Measurements from ENCODE around the gene GPC1.
A peak's percentile ranks its signal among the peaks of the same experiment; 100 is the strongest.

GPC1 gene

DNA sequence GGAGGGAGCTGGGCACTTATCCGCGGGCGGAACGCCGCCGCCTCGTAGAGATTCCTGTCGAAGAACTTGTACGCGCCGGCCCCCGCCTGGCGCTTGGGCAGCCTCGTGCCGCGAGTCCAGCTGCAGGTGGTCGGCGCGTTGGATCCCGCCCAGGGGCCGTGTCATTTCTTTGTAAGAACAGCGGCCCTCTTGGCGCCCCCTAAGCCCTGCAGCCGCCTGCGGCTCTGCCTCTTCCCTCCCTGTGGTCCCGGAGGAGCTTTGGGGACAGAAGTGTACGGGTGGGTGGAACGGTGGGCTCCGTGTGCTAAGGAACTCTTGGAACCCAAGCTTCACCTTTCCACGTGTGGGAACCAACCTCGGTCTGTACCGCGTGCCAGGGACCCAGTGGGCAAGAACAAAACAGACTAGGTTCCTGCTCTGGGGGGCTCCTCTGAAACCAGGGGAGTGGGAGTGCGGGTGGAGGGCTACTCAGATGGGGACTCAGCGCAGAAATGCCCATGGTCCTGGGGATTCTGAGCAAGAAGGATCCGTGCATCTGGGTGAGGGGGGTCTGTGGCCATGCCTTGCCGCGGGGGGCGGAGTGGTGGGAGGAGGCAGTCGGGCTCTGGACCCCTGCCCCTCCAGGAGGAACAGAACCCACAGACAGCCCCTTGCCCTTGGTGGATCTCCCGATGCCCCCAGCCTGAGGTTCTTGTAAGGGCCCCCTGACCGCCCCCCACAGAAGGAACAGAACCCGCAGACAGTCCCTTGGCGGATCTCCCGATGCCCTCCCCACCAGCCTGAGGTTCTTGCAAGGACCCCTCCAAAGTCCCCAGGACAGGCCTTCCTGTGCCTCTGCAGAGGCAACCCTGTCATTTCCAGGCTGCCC lies 1.5 kb downstream of the GPC1 start:
- H3K4me3 ChIP-seq (ENCODE audit: low read depth, low read length), result peak overlapping the region; percentile 46
- H3K9me3 ChIP-seq (ENCODE audit: control insufficient read depth, insufficient read depth, low read length), result no peaks in the 10 kb centered on the region
- no peak overlapping the region for H3K9ac ChIP-seq (ENCODE audit: low read depth, low read length)
- H3K36me3 ChIP-seq (ENCODE audit: control insufficient read depth, insufficient read depth, low read length), result no peaks in the 10 kb centered on the region
- H3K27me3 ChIP-seq (ENCODE audit: control insufficient read depth, insufficient read depth, low read length), result peaks cover 34% of the 10 kb centered on the region
- no peaks in the 10 kb centered on the region for H3K4me1 ChIP-seq (ENCODE audit: control insufficient read depth, insufficient read depth, low read length)

- no peaks in the 10 kb centered on the region for H3K9me3 ChIP-seq (ENCODE audit: control insufficient read depth, insufficient read depth, low read length)
- no peaks in the 10 kb centered on the region for H3K36me3 ChIP-seq (ENCODE audit: control insufficient read depth, insufficient read depth, low read length)
- H3K4me3 ChIP-seq (ENCODE audit: low read depth, low read length), result no peak overlapping the region
- H3K4me1 ChIP-seq (ENCODE audit: control insufficient read depth, insufficient read depth, low read length), result no peaks in the 10 kb centered on the region
- peaks cover 30% of the 10 kb centered on the region for H3K27me3 ChIP-seq (ENCODE audit: control insufficient read depth, insufficient read depth, low read length)
- H3K9ac ChIP-seq (ENCODE audit: low read depth, low read length), result no peak overlapping the region
Measured at GRCh38 chr2:240437551-240437860, 2.0 kb downstream of the GPC1 start.

- Histone ChIP-seq H3K4me1 (ENCODE audit: control insufficient read depth, insufficient read depth, low read length) (no peaks in the 10 kb centered on the region), H3K4me3 (ENCODE audit: low read depth, low read length) (peak overlapping the region; percentile 8), H3K27me3 (ENCODE audit: control insufficient read depth, insufficient read depth, low read length) (peaks cover 30% of the 10 kb centered on the region), H3K9ac (ENCODE audit: low read depth, low read length) (no peak overlapping the region), H3K36me3 (ENCODE audit: control insufficient read depth, insufficient read depth, low read length) (no peaks in the 10 kb centered on the region), H3K9me3 (ENCODE audit: control insufficient read depth, insufficient read depth, low read length) (no peaks in the 10 kb centered on the region)
Measured at GRCh38 chr2:240437861-240438809, 2.7 kb downstream of the GPC1 start.

GRCh38 chr2:240438810-240439697 lies 3.6 kb downstream of the GPC1 start:
- Histone ChIP-seq H3K9ac (ENCODE audit: low read depth, low read length) (no peak overlapping the region), H3K4me3 (ENCODE audit: low read depth, low read length) (no peak overlapping the region), H3K36me3 (ENCODE audit: control insufficient read depth, insufficient read depth, low read length) (no peaks in the 10 kb centered on the region), H3K9me3 (ENCODE audit: control insufficient read depth, insufficient read depth, low read length) (no peaks in the 10 kb centered on the region), H3K27me3 (ENCODE audit: control insufficient read depth, insufficient read depth, low read length) (peaks cover 22% of the 10 kb centered on the region), H3K4me1 (ENCODE audit: control insufficient read depth, insufficient read depth, low read length) (no peaks in the 10 kb centered on the region)

DNA sequence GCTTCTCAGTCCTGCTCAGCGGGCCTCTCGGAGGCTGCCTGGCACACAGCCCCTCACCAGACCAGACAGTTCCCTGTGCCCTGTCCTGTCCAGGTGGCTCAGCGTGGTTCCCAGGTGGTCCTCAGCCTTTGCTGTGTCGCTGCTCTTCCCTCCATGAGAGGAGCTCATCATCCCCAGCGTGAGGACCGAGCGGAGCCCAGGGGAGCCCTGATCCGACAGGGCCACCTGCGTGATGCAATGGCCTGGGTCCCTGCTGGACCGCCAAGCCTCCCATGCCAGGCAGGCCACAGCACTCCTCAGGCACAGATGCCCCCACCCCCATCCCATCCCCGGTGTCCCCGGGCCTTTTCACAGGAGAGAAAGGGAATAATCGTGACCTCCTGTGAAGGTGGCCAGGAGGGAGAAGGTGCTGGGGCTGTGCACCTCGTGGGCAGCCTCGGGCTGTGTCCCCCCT lies 4.3 kb downstream of the GPC1 start:
- H3K9ac ChIP-seq (ENCODE audit: low read depth, low read length), result no peak overlapping the region
- H3K36me3 ChIP-seq (ENCODE audit: control insufficient read depth, insufficient read depth, low read length), result no peaks in the 10 kb centered on the region
- no peak overlapping the region for H3K4me3 ChIP-seq (ENCODE audit: low read depth, low read length)
- H3K4me1 ChIP-seq (ENCODE audit: control insufficient read depth, insufficient read depth, low read length), result no peaks in the 10 kb centered on the region
- no peaks in the 10 kb centered on the region for H3K9me3 ChIP-seq (ENCODE audit: control insufficient read depth, insufficient read depth, low read length)
- H3K27me3 ChIP-seq (ENCODE audit: control insufficient read depth, insufficient read depth, low read length), result peaks cover 18% of the 10 kb centered on the region

DNA sequence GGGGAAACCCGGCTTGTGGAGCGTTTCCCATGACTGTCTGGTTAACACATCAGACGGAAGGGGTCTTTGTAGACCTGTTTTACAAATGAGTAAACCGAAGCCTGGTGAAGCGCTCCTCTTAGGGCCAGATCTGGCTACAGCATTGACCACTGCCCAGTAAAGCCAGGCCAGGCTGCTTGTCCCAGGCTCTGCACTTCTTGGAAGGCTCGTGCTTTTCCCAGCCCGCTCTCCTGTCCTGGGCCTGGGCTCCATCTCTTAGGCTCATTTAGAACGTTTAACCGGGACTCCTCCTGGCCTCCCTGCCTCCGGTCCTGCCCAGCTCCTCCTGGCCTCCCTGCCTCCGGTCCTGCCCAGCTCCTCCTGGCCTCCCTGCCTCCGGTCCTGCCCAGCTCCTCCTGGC lies 4.8 kb downstream of the GPC1 start:
- H3K4me1 ChIP-seq (ENCODE audit: control insufficient read depth, insufficient read depth, low read length), result no peaks in the 10 kb centered on the region
- peaks cover 18% of the 10 kb centered on the region for H3K27me3 ChIP-seq (ENCODE audit: control insufficient read depth, insufficient read depth, low read length)
- H3K9me3 ChIP-seq (ENCODE audit: control insufficient read depth, insufficient read depth, low read length), result no peaks in the 10 kb centered on the region
- no peaks in the 10 kb centered on the region for H3K36me3 ChIP-seq (ENCODE audit: control insufficient read depth, insufficient read depth, low read length)
- H3K9ac ChIP-seq (ENCODE audit: low read depth, low read length), result no peak overlapping the region
- no peak overlapping the region for H3K4me3 ChIP-seq (ENCODE audit: low read depth, low read length)

DNA sequence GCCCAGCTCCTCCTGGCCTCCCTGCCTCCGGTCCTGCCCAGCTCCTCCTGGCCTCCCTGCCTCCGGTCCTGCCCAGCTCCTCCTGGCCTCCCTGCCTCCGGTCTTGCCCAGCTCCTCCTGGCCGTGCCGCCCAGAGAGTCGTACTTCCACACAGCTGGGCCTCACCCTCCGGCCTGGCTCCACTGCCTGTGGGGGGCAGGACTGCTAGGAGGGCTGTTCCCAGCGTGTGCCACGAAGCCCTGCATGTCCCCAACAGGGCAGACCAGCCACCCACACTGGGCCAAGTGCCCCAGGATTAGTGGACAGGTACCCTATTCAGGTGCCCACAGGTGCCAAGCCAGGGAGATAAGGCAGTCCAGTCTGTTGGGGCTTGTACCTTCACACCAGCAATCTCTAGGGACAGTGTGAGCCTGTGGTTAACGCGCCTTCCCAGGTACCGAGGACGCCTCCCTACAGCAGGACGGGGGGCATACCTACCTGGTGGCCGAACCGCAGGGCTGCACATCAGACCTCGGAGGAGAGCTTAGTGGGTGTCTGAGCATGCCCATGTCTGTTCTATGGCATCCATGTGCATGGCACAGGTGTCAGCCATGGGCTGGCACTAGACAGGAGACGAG lies 5.3 kb downstream of the GPC1 start:
- H3K9ac ChIP-seq (ENCODE audit: low read depth, low read length), result no peak overlapping the region
- H3K27me3 ChIP-seq (ENCODE audit: control insufficient read depth, insufficient read depth, low read length), result peaks cover 18% of the 10 kb centered on the region
- H3K9me3 ChIP-seq (ENCODE audit: control insufficient read depth, insufficient read depth, low read length), result no peaks in the 10 kb centered on the region
- H3K4me1 ChIP-seq (ENCODE audit: control insufficient read depth, insufficient read depth, low read length), result no peaks in the 10 kb centered on the region
- no peak overlapping the region for H3K4me3 ChIP-seq (ENCODE audit: low read depth, low read length)
- H3K36me3 ChIP-seq (ENCODE audit: control insufficient read depth, insufficient read depth, low read length), result no peaks in the 10 kb centered on the region

GRCh38 chr2:240441326-240441992 lies 6.0 kb downstream of the GPC1 start:
- Histone ChIP-seq H3K9ac (ENCODE audit: low read depth, low read length) (no peak overlapping the region), H3K27me3 (ENCODE audit: control insufficient read depth, insufficient read depth, low read length) (peaks cover 18% of the 10 kb centered on the region), H3K36me3 (ENCODE audit: control insufficient read depth, insufficient read depth, low read length) (no peaks in the 10 kb centered on the region), H3K9me3 (ENCODE audit: control insufficient read depth, insufficient read depth, low read length) (no peaks in the 10 kb centered on the region), H3K4me1 (ENCODE audit: control insufficient read depth, insufficient read depth, low read length) (no peaks in the 10 kb centered on the region), H3K4me3 (ENCODE audit: low read depth, low read length) (no peak overlapping the region)

- no peaks in the 10 kb centered on the region for H3K4me1 ChIP-seq (ENCODE audit: control insufficient read depth, insufficient read depth, low read length)
- H3K9ac ChIP-seq (ENCODE audit: low read depth, low read length), result no peak overlapping the region
- no peak overlapping the region for H3K4me3 ChIP-seq (ENCODE audit: low read depth, low read length)
- H3K27me3 ChIP-seq (ENCODE audit: control insufficient read depth, insufficient read depth, low read length), result peaks cover 12% of the 10 kb centered on the region
- H3K9me3 ChIP-seq (ENCODE audit: control insufficient read depth, insufficient read depth, low read length), result no peaks in the 10 kb centered on the region
- no peaks in the 10 kb centered on the region for H3K36me3 ChIP-seq (ENCODE audit: control insufficient read depth, insufficient read depth, low read length)
Measured at GRCh38 chr2:240441993-240442411, 6.5 kb downstream of the GPC1 start.

GRCh38 chr2:240442891-240443715 lies 7.6 kb downstream of the GPC1 start:
- no peaks in the 10 kb centered on the region for H3K36me3 ChIP-seq (ENCODE audit: control insufficient read depth, insufficient read depth, low read length)
- H3K27me3 ChIP-seq (ENCODE audit: control insufficient read depth, insufficient read depth, low read length), result peaks cover 1% of the 10 kb centered on the region
- H3K9me3 ChIP-seq (ENCODE audit: control insufficient read depth, insufficient read depth, low read length), result no peaks in the 10 kb centered on the region
- H3K9ac ChIP-seq (ENCODE audit: low read depth, low read length), result no peak overlapping the region
- no peaks in the 10 kb centered on the region for H3K4me1 ChIP-seq (ENCODE audit: control insufficient read depth, insufficient read depth, low read length)
- no peak overlapping the region for H3K4me3 ChIP-seq (ENCODE audit: low read depth, low read length)
